GM19324 (cell line): Measurements from ENCODE around the gene PIGU.
"Not testable (repeated sequence)": the region's sequence is repeated elsewhere in the genome, so short reads cannot be mapped to it uniquely, and the experiment has no call there.

Experiments used
- ATAC-seq: cut with Tn5 transposase; IDR thresholded peaks from one replicate; pipeline ENCODE4 v1.9.1; 2021; ENCODE audit warnings: mild to moderate bottlenecking, moderate library complexity; ENCODE audit not compliant: unreplicated experiment, low FRiP score

Gene PIGU

GRCh38 chr20:34626992-34627391 lies 49.9 kb downstream of the PIGU start:
- ATAC-seq = no peak

GRCh38 chr20:34624629-34625028 lies 52.3 kb downstream of the PIGU start:
- no peak for ATAC-seq

- no peak for ATAC-seq
Observed at GRCh38 chr20:34622821-34623451, 54.0 kb downstream of the PIGU start.

GRCh38 chr20:34621383-34622367 lies 55.2 kb downstream of the PIGU start:
- no peak for ATAC-seq

- ATAC-seq = no peak
Observed at GRCh38 chr20:34621036-34621343, 55.9 kb downstream of the PIGU start.

GRCh38 chr20:34618676-34619075 lies 58.2 kb downstream of the PIGU start:
- no peak for ATAC-seq

- ATAC-seq = not testable (repeated sequence)
Observed at GRCh38 chr20:34616913-34617312, 60.0 kb downstream of the PIGU start.

GRCh38 chr20:34615477-34615876 lies 61.4 kb downstream of the PIGU start:
- no peak for ATAC-seq

- not testable (repeated sequence) for ATAC-seq
Observed at GRCh38 chr20:34611976-34612375, 64.9 kb downstream of the PIGU start.

GRCh38 chr20:34607066-34607465 lies 69.8 kb downstream of the PIGU start:
- no peak for ATAC-seq

GRCh38 chr20:34604980-34605788 lies 71.7 kb downstream of the PIGU start:
- no peak for ATAC-seq

GRCh38 chr20:34600892-34601653 lies 75.8 kb downstream of the PIGU start:
- ATAC-seq = no peak

- ATAC-seq = no peak
Observed at GRCh38 chr20:34595377-34596184, 81.3 kb downstream of the PIGU start.

GRCh38 chr20:34586488-34587163 lies 90.3 kb downstream of the PIGU start:
- no peak for ATAC-seq

GRCh38 chr20:34585019-34585418 lies 91.9 kb downstream of the PIGU start:
- no peak for ATAC-seq

GRCh38 chr20:34583544-34583943 lies 93.3 kb downstream of the PIGU start:
- no peak for ATAC-seq

GRCh38 chr20:34582911-34583310 lies 94.0 kb downstream of the PIGU start:
- no peak for ATAC-seq

- ATAC-seq = no peak
Observed at GRCh38 chr20:34582221-34582620, 94.7 kb downstream of the PIGU start.
